ENCODE measurements around the gene ESR1. TPM values are rescaled to one million over a fixed set of nuclear protein-coding genes. Genes with fewer than 3 reads are reported as not detected.

The ESR1 gene
- total RNA-seq, 2 experiments from 2014 or later: 0.06 TPM; not detected in 1

GRCh38 chr6:152129691-152130151 is 322.2 kb downstream of the ESR1 start:
- H3K4me3 ChIP-seq (ENCODE audit: low read depth, low read length, poor library complexity, severe bottlenecking): no peak overlapping the region
- no peaks in the 10 kb centered on the region for H4K20me1 ChIP-seq (ENCODE audit: insufficient read depth, low read length)
- no peak overlapping the region for H2AFZ ChIP-seq (ENCODE audit: low read length)
- no peaks in the 10 kb centered on the region for H3K4me1 ChIP-seq (ENCODE audit: insufficient read depth, low read length, poor library complexity, severe bottlenecking)
- H3K36me3 ChIP-seq (ENCODE audit: insufficient read depth, low read length): peaks cover 68% of the 10 kb centered on the region
- intact Hi-C loops (cut with micrococcal nuclease; ENCODE audit: unreplicated experiment): no loop called here
- H3K4me2 ChIP-seq (ENCODE audit: low read length): no peak overlapping the region
- H3K79me2 ChIP-seq (ENCODE audit: insufficient read depth, low read depth, low read length): no peaks in the 10 kb centered on the region
- H3K9me3 ChIP-seq (ENCODE audit: low read length): no peaks in the 10 kb centered on the region
- CTCF ChIA-PET (ENCODE audit: unreplicated experiment): no interaction called here
- TF ChIP-seq EZH2phosphoT487 (IDR thresholded peaks at IDR 0.05; ENCODE audit: borderline replicate concordance, low read depth, low read length) (no peak), CTCF (conservative IDR thresholded peaks at IDR 0.05; ENCODE audit: low read length) (no peak)
- H3K27ac ChIP-seq (ENCODE audit: low read depth, low read length, poor library complexity, severe bottlenecking): no peak overlapping the region
- no peaks in the 10 kb centered on the region for H3K9me2 ChIP-seq (ENCODE audit: insufficient read depth, low read length)
- BruUV-seq (replicated peaks): no TSS peak
- DNase-seq (ENCODE audit: low spot score): no peak
- POLR2A ChIA-PET: interaction anchor here (0.7 kb wide), 1 partner anchor 51 kb away, joined by 3 read pairs; no protein-coding TSS in a partner anchor

GRCh38 chr6:152130441-152130840 is 323.0 kb downstream of the ESR1 start:
- H3K9me2 ChIP-seq (ENCODE audit: insufficient read depth, low read length): no peaks in the 10 kb centered on the region
- DNase-seq (ENCODE audit: low spot score): no peak
- TF ChIP-seq CTCF (conservative IDR thresholded peaks at IDR 0.05; ENCODE audit: low read length): no peak
- no peaks in the 10 kb centered on the region for H3K4me1 ChIP-seq (ENCODE audit: insufficient read depth, low read length, poor library complexity, severe bottlenecking)
- H3K9me3 ChIP-seq (ENCODE audit: low read length): no peaks in the 10 kb centered on the region
- H4K20me1 ChIP-seq (ENCODE audit: insufficient read depth, low read length): no peaks in the 10 kb centered on the region
- no peak overlapping the region for H3K4me3 ChIP-seq (ENCODE audit: low read depth, low read length, poor library complexity, severe bottlenecking)
- H3K27ac ChIP-seq (ENCODE audit: low read depth, low read length, poor library complexity, severe bottlenecking): no peak overlapping the region
- POLR2A ChIA-PET: no interaction called here
- no peaks in the 10 kb centered on the region for H3K79me2 ChIP-seq (ENCODE audit: insufficient read depth, low read depth, low read length)
- BruUV-seq (replicated peaks): no TSS peak
- intact Hi-C loops (cut with micrococcal nuclease; ENCODE audit: unreplicated experiment): no loop called here
- CTCF ChIA-PET (ENCODE audit: unreplicated experiment): no interaction called here
- H2AFZ ChIP-seq (ENCODE audit: low read length): no peak overlapping the region
- no peak overlapping the region for H3K4me2 ChIP-seq (ENCODE audit: low read length)
- peaks cover 75% of the 10 kb centered on the region for H3K36me3 ChIP-seq (ENCODE audit: insufficient read depth, low read length)

GRCh38 chr6:152135755-152136448 is 328.4 kb downstream of the ESR1 start:
- H3K79me2 ChIP-seq (ENCODE audit: insufficient read depth, low read depth, low read length): no peaks in the 10 kb centered on the region
- no peaks in the 10 kb centered on the region for H4K20me1 ChIP-seq (ENCODE audit: insufficient read depth, low read length)
- no TSS peak for BruUV-seq (replicated peaks)
- intact Hi-C loops (cut with micrococcal nuclease; ENCODE audit: unreplicated experiment): no loop called here
- TF ChIP-seq CTCF (conservative IDR thresholded peaks at IDR 0.05; ENCODE audit: low read length) (no peak), EZH2phosphoT487 (IDR thresholded peaks at IDR 0.05; ENCODE audit: borderline replicate concordance, low read depth, low read length) (no peak)
- H3K9me2 ChIP-seq (ENCODE audit: insufficient read depth, low read length): no peaks in the 10 kb centered on the region
- DNase-seq (ENCODE audit: low spot score): no peak
- H3K36me3 ChIP-seq (ENCODE audit: insufficient read depth, low read length): peaks cover 92% of the 10 kb centered on the region
- no peak overlapping the region for H3K4me3 ChIP-seq (ENCODE audit: low read depth, low read length, poor library complexity, severe bottlenecking)
- H3K4me1 ChIP-seq (ENCODE audit: insufficient read depth, low read length, poor library complexity, severe bottlenecking): no peaks in the 10 kb centered on the region
- ChIA-PET CTCF (ENCODE audit: unreplicated experiment) (no interaction called here), POLR2A (interaction anchor here (1.2 kb wide), 1 partner anchor 8 kb away, joined by 4 read pairs; no protein-coding TSS in a partner anchor)
- no peak overlapping the region for H3K27ac ChIP-seq (ENCODE audit: low read depth, low read length, poor library complexity, severe bottlenecking)
- H2AFZ ChIP-seq (ENCODE audit: low read length): no peak overlapping the region
- H3K9me3 ChIP-seq (ENCODE audit: low read length): no peaks in the 10 kb centered on the region
- H3K4me2 ChIP-seq (ENCODE audit: low read length): no peak overlapping the region
